Bronchial epithelial cell (primary cell): ENCODE results near the gene BCL6. TPM values are rescaled to one million over a fixed set of nuclear protein-coding genes. Genes with fewer than 3 reads are reported as not detected.

Source experiments
- DNase-seq: peaks from one replicate; pipeline ENCODE4 v3.0.0-alpha.2; 2010; ENCODE audit warnings: low read depth
- FAIRE-seq: peaks from 2 replicates; lab custom pipeline; 2011; peaks lifted over from hg19 to GRCh38; lab: Jason Lieb, UNC
- H3K27me3 ChIP-seq: 2 replicates; pipeline ENCODE4 v1.5.1; 2011; ENCODE audit warnings: low read length; ENCODE audit not compliant: control insufficient read depth, insufficient read depth
- H3K36me3 ChIP-seq: 2 replicates; pipeline ENCODE4 v1.5.1; 2011; ENCODE audit warnings: low read length; ENCODE audit not compliant: control insufficient read depth, insufficient read depth
- H3K4me3 ChIP-seq: 2 replicates; pipeline ENCODE4 v1.5.1; 2011; ENCODE audit warnings: mild to moderate bottlenecking, low read depth, low read length, control low read depth
- total RNA-seq: library from RNA; depleted of rRNA; stranded (reverse); fragments of >200 nt; gene quantifications from 2 replicates; pipeline ENCODE4 v1.2.1, GENCODE V29; 2014
- TF ChIP-seq, protein P1 (sequence below): IDR thresholded peaks from 2 replicates; pipeline ENCODE4 v1.5.1; 2011; ENCODE audit warnings: mild to moderate bottlenecking, moderate library complexity, low read length, control low read depth, inconsistent platforms; ENCODE audit not compliant: insufficient read depth, severe bottlenecking

BCL6 gene
- total RNA-seq, 1 donor from 2014 or later, result 6.8 TPM

- no peak for DNase-seq
- no peaks in the 10 kb centered on the region for H3K27me3 ChIP-seq
- H3K36me3 ChIP-seq, result no peaks in the 10 kb centered on the region
- H3K4me3 ChIP-seq, result peak overlapping the region; percentile 88
- TF ChIP-seq, protein P1, sequence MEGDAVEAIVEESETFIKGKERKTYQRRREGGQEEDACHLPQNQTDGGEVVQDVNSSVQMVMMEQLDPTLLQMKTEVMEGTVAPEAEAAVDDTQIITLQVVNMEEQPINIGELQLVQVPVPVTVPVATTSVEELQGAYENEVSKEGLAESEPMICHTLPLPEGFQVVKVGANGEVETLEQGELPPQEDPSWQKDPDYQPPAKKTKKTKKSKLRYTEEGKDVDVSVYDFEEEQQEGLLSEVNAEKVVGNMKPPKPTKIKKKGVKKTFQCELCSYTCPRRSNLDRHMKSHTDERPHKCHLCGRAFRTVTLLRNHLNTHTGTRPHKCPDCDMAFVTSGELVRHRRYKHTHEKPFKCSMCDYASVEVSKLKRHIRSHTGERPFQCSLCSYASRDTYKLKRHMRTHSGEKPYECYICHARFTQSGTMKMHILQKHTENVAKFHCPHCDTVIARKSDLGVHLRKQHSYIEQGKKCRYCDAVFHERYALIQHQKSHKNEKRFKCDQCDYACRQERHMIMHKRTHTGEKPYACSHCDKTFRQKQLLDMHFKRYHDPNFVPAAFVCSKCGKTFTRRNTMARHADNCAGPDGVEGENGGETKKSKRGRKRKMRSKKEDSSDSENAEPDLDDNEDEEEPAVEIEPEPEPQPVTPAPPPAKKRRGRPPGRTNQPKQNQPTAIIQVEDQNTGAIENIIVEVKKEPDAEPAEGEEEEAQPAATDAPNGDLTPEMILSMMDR, result no peak
- FAIRE-seq, result no peak
These were observed 1.8 kb downstream of the BCL6 start for GRCh38 chr3:187743195-187744141.

GRCh38 chr3:187742351-187743171 lies 2.7 kb downstream of the BCL6 start:
- DNase-seq (no peak), FAIRE-seq (no peak)

DNA sequence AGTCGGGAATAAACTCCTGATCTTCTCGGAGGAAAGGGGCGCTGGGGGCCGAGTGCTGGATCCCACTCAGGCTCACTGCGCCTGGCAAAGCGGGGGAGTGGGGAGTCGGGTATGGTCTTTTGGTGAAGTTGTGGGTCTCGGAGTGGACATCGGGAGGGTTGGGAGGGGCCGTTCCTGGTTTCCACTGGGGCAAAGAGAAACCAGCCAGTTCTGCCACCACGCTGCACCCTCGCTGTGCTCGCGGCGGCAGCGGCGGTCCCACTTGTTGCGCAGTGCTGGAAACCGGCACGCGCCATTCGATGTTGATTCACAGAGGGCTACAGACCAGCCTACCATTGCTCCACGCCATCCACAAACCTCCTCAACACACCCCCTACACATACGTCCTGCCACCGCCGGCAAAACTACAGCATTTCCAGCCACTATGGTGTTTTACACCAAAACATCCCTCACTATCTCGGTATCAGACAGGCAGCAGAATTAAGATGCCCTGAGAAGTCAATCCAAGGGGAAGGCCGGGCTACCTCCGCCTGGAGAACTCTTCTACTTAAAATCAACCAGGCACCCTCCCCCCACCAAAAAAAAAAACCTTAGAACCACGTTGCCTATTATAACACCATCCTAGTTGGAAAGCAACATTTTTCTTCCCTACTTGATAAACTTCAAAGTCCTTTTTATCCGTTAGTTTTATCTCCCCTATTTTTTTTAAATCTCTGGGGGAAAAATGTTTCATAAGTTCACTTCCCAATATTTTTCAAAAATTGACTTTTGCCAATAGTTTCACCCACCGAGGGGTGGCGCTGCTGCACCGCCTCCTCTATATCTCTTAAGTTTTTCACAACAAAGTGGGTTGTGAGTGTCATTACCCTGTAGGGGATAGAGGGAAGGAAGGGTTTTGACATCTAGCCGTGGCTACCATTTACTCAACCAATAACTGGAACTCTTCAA lies 3.6 kb downstream of the BCL6 start:
- Histone ChIP-seq H3K36me3 (no peaks in the 10 kb centered on the region), H3K27me3 (no peaks in the 10 kb centered on the region), H3K4me3 (peak overlapping the region; percentile 43)
- TF ChIP-seq, protein P1, result peak; percentile 62
- FAIRE-seq (no peak), DNase-seq (peak; percentile 69)

More at GRCh38 chr3:187742351-187743171, 2.7 kb downstream of the BCL6 start:
- Histone ChIP-seq H3K27me3 (no peaks in the 10 kb centered on the region), H3K4me3 (peak overlapping the region; percentile 88), H3K36me3 (no peaks in the 10 kb centered on the region)
- TF ChIP-seq, protein P1, result no peak

DNA sequence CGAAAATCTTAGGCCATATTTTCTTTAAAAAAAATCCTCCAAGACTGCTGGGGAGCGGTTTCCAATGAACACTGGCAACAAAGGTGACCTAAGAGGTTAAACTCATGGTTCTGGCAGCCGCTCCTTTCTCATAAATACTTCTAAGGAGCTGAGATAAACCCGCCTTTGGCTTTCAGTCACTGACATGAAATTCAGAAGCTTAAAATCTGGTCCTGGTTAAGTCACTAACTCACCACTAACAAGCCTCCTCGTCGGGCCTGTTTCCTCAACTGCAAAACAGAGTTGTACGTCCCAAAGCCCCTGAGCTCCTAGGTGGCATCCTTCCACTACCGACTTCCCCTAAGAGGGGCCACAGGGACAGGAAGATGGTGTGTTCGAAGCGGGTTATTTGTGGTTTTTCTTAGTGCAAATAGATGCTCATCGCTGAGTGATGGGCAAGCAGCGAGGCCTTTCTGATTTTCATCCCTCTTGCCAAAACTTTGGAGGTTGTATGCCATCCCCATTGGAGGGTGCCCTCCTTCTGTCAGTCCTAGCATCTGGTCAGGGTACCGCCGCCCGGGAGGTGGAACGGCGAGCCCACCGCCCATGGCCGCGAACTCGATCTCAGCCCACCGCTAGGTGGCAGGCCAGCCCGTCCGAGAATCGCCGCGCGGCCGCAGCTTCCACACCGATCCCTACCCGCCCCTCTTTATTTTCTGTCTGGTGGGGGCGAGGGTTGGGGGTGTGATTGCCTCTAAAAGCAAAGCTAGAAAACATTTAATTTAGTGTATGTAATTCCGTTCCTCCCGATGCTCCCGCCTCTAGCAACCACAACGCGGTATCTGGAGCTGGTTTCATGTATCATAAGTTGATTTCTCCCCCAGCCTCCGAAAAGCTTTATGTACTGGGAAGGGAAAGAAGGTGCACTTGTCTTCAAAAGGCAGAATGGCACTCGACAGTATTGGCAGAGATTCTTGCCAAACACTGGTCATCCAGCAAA lies 4.6 kb downstream of the BCL6 start:
- FAIRE-seq, result no peak

More for the DNA sequence above, 4.6 kb downstream of the BCL6 start:
- Histone ChIP-seq H3K27me3 (no peaks in the 10 kb centered on the region), H3K36me3 (no peaks in the 10 kb centered on the region), H3K4me3 (peak overlapping the region; percentile 46)
- TF ChIP-seq, protein P1, result peak; percentile 85
- peak; percentile 31 for DNase-seq
